Subcutaneous adipose tissue (tissue), 4 donors: ENCODE measurements around the gene CST4. TPM values are rescaled to one million over a fixed set of nuclear protein-coding genes. Genes with fewer than 3 reads are reported as not detected.

Source experiments
- small RNA-seq: library from RNA; depleted of rRNA; stranded (forward); fragments of <200 nt; gene quantifications from one replicate; pipeline ENCODE3, GENCODE V24; 2016
- total RNA-seq, 4 donors: library from RNA; depleted of rRNA; stranded (reverse); fragments of >200 nt; gene quantifications; one replicate each; pipeline ENCODE4 v1.1.0, GENCODE V29; 2016
- TF ChIP-seq, protein P1 (sequence below): fragments of 450-650 bp; IDR thresholded peaks from one replicate; pipeline ENCODE4 v1.5.1; 2016; ENCODE audit warnings: low read depth, mild to moderate bottlenecking, control low read depth, antibody characterized with exemption, moderate library complexity

The CST4 gene
- total RNA-seq, 4 donors from 2014 or later: not detected

DNA sequence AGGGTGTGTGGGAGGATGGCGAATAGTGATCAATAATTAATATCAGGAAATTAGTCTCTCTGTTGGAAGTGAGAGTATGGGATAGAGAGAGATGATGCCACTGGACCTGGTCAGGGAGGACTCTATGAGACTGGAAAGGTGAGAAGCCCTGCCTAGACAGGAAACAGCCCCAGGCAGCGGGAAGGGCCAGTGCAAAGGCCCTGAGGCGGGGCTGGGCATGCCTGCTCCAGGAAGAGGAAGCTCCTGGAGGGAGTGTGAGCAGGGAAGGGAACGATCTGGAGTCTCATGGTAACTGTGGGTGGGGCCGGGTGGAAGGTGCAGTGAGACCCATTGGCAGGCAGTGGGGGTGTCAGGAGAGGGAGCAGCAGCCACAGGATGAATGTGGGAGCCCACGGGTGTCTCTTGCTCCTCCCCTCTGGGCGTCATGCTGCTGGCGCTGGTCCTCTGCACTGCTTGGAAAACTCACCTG is 49.3 kb downstream of the CST4 start:
- TF ChIP-seq, protein P1, sequence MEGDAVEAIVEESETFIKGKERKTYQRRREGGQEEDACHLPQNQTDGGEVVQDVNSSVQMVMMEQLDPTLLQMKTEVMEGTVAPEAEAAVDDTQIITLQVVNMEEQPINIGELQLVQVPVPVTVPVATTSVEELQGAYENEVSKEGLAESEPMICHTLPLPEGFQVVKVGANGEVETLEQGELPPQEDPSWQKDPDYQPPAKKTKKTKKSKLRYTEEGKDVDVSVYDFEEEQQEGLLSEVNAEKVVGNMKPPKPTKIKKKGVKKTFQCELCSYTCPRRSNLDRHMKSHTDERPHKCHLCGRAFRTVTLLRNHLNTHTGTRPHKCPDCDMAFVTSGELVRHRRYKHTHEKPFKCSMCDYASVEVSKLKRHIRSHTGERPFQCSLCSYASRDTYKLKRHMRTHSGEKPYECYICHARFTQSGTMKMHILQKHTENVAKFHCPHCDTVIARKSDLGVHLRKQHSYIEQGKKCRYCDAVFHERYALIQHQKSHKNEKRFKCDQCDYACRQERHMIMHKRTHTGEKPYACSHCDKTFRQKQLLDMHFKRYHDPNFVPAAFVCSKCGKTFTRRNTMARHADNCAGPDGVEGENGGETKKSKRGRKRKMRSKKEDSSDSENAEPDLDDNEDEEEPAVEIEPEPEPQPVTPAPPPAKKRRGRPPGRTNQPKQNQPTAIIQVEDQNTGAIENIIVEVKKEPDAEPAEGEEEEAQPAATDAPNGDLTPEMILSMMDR: no peak

DNA sequence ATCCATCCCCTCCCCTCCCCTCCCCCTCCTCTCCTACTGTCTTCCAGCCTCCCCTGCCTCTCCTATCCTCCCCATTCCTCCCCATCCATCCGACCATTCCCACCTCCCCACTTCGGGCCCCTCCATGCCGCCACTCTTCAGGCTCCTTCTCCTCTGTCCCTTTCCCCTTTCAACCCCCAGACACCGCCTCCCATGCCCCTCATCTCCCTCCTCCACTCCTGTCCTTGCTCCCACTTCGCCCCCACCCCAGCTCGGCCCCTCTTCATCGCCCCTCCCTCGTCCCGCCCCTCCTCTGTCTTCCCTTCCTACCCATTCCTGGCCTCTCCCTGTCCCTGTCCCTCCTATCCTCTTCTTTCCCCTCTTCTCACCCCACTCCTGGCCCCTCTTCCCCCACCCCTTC is 50.5 kb downstream of the CST4 start:
- TF ChIP-seq, protein P1: no peak

DNA sequence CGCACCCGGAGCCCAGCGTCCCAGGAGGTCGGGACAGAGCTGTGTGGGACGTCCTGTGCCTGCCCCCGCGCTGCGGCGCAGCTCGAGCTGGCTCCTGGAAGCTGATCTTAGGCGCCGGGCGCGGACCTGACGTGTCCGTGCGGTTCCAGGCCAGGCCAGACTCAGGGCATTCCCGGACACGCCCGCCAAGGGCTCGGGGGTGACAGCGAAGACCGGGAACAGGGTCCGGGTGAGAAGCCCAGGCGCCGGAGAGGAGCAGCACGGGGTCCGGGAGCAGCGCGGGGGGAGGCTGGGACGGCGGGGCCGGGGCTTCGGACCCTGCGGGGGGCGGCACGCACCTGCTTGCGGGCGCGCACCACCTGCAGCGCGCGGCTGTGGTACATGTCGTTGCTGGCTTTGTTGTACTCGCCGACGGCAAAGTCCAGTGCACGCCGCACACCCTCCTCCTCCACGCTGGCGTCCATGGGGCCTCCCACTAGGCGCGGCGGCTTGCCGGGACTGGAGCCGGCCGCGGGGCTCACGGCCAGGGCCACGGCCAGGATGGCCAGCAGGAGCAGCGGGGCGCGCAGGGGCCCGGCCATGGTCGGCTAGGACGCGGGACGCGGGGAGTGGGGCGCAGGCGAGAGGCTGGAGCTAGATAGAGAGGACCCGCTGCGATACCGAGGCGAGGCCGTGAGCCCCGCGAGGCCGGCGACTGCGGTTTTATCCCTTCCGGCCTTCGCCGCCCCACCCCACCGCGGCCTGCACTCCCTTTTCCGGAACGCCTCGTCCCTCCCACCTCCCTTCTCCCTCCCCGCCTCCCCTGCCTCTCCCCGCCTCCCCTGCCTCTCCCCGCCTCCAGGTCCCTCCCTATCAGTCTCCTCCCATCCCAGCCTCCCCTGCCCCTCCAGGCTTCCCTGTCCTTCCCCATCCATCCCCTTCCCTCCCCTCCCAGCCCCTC is 51.3 kb downstream of the CST4 start, which contains the start of gene CST3:
Gene CST3 (minus strand): TSS at position 674 of the 940 bp plus-strand sequence. CDS start 93 bp downstream, at position 581.
- TF ChIP-seq, protein P1: no peak

GRCh38 chr20:23636908-23637281 is 51.9 kb downstream of the CST4 start:
- TF ChIP-seq, protein P1: no peak

DNA sequence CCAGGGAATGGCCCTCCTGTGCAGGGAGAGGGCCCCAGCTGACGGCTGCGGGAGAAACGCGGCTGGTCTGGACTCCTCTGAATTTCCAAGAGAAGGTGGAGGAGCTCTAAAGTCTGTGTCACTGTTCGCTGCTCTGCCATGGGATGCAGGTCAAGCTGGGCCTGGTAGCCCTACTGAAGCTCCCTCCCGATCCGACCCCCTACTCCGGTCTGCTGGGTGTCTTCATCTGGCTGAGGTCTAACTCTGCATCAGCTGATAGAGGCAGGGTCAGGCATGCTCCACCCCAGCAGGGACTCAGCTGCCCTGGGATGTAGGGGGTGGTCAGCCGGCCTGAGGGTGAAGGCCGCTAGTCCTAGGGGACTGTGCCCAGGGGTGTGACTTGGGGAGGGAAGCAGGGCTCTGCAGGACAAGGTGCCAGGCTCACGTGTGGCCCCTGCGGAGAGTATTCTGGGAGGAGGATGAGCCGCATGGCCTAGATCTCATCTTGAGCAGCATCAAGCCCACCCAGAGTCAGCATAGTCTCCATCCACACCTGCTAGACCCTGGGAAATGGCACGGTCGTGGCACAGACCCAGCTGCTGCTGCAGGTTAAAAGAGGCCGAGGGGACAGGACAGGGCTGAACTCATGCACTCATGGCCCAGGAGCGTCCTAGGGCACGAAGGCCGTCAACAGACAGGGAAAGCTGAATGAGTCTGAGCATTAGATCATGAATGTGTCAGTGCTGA is 52.5 kb downstream of the CST4 start:
- TF ChIP-seq, protein P1: no peak

Small RNAs within 50 kb of the gene (small RNA-seq; reads per million reads assigned to genes)
- gene CST2P1: not detected

Other genes with a start within 250 kb of the CST4 start
- gene CSTL1, start 249.4 kb downstream of the CST4 start, total RNA-seq: not detected
- not detected for gene CST11, start 236.2 kb downstream of the CST4 start, total RNA-seq
- not detected for gene CST8, start 197.9 kb downstream of the CST4 start, total RNA-seq
- not detected for gene CST9L, start 120.6 kb downstream of the CST4 start, total RNA-seq
- gene CST9, start 83.1 kb downstream of the CST4 start, total RNA-seq: not detected
- 1,000 to 10,000 TPM in 3 of 4 donors, 100 to 1,000 TPM in 1; 987 to 1,957 (median 1,358) TPM for gene CST3, start 51.1 kb downstream of the CST4 start, total RNA-seq
- not detected for gene CST1, start 61.9 kb upstream of the CST4 start, total RNA-seq
- gene CST2, start 137.7 kb upstream of the CST4 start, total RNA-seq: not detected
- gene CST5, start 190.7 kb upstream of the CST4 start, total RNA-seq: not detected